GM12878 (cell line): ENCODE data around the gene PHRF1. TPM values are rescaled to one million over a fixed set of nuclear protein-coding genes. Genes with fewer than 3 reads are reported as not detected.

Experiments
- ATAC-seq: fragments of 200-7000 bp; cut with Tn5 transposase; 3 replicates; pipeline ENCODE4 v1.9.1; 2020; ENCODE audit warnings: mild to moderate bottlenecking, moderate library complexity
- BruUV-seq: library from RNA; stranded (reverse); fragments of 400-500 nt; replicated peaks from 2 replicates; lab custom pipeline; 2021; lab: Mats Ljungman, UMichigan
- CTCF ChIA-PET: fragments of 300-600 bp; sonication (Branson Sonifier 250); formaldehyde crosslinking; extraction: SDS; loops from one replicate; lab custom pipeline; 2021; ENCODE audit warnings: inconsistent platforms; lab: Yijun Ruan, JAX
- POLR2A ChIA-PET: fragments of 350-600 bp; formaldehyde crosslinking; extraction: SDS; loops from one replicate; lab custom pipeline; 2021; ENCODE audit warnings: inconsistent platforms; lab: Charles Lee
- RAD21 ChIA-PET: fragments of 300-600 bp; sonication (Branson Sonifier 250); formaldehyde crosslinking; loops from one replicate; lab custom pipeline; 2023; ENCODE audit warnings: antibody characterized with exemption; ENCODE audit not compliant: unreplicated experiment; lab: Charles Lee
- SMC1A ChIA-PET: fragments of 300-600 bp; sonication (Branson Sonifier 250); formaldehyde crosslinking; loops from one replicate; lab custom pipeline; 2023; ENCODE audit not compliant: unreplicated experiment, uncharacterized antibody; lab: Charles Lee
- DNase-seq: peaks from one replicate; pipeline ENCODE4 v3.0.0-alpha.2; 2011; ENCODE audit warnings: low read depth, low spot score
- FAIRE-seq: peaks from 3 replicates; lab custom pipeline; 2011; peaks lifted over from hg19 to GRCh38; lab: Jason Lieb, UNC
- H2AFZ ChIP-seq: 2 replicates; pipeline ENCODE4 v1.6.0; 2011; ENCODE audit warnings: low read depth, low read length, control low read depth; ENCODE audit not compliant: control insufficient read depth
- H3K27ac ChIP-seq: 2 replicates; pipeline ENCODE4 v1.5.1; 2011; ENCODE audit warnings: control low read depth; ENCODE audit not compliant: control insufficient read depth, insufficient read depth
- H3K27me3 ChIP-seq, 2 experiments: replicated peaks in 1 of 2; 2 replicates each; pipeline versions ENCODE4 v1.6.0 to v1.6.1; 2011; ENCODE audit warnings: low read length in 1 of 2; ENCODE audit not compliant: control insufficient read depth in 2 of 2, insufficient read depth in 2 of 2
- H3K36me3 ChIP-seq, 2 experiments: 2 replicates each; pipeline ENCODE4 v1.5.1; 2011; ENCODE audit warnings: low read length in 1 of 2; ENCODE audit not compliant: control insufficient read depth in 2 of 2, insufficient read depth in 2 of 2
- H3K4me1 ChIP-seq: 2 replicates; pipeline ENCODE4 v1.6.1; 2011; ENCODE audit warnings: mild to moderate bottlenecking, low read length, moderate library complexity, mixed read lengths; ENCODE audit not compliant: control insufficient read depth, insufficient read depth
- H3K4me2 ChIP-seq: 2 replicates; pipeline ENCODE4 v1.6.0; 2011; ENCODE audit warnings: control low read depth; ENCODE audit not compliant: control insufficient read depth, insufficient read depth
- H3K4me3 ChIP-seq: fragments of 200-600 bp; sonication (generic); 2 replicates; pipeline ENCODE4 v1.5.1; 2016
- H3K79me2 ChIP-seq: 2 replicates; pipeline ENCODE4 v1.6.0; 2011; ENCODE audit warnings: low read length; ENCODE audit not compliant: control insufficient read depth, insufficient read depth
- H3K9ac ChIP-seq: 2 replicates; pipeline ENCODE4 v1.8.0; 2011; ENCODE audit warnings: low read length, control low read depth, mixed read lengths; ENCODE audit not compliant: control insufficient read depth, insufficient read depth
- H3K9me3 ChIP-seq: replicated peaks from 3 replicates; pipeline ENCODE4 v1.5.1; 2011; ENCODE audit warnings: mild to moderate bottlenecking, low read length; ENCODE audit not compliant: control insufficient read depth, insufficient read depth
- H4K20me1 ChIP-seq: 2 replicates; pipeline ENCODE4 v1.6.0; 2011; ENCODE audit not compliant: control insufficient read depth, insufficient read depth
- CBFB ChIP-seq: IDR thresholded peaks from 2 replicates; pipeline ENCODE4 v1.6.1; 2016; ENCODE audit warnings: antibody characterized with exemption, low read depth
- CREB1 ChIP-seq: IDR thresholded peaks from 2 replicates; pipeline ENCODE4 v1.6.1; 2012; ENCODE audit warnings: low read depth, mild to moderate bottlenecking, inconsistent platforms
- EGR1 ChIP-seq, 2 experiments: IDR thresholded peaks; 1 replicate in 1 of 2; 2 replicates in 1 of 2; pipeline ENCODE4 v1.6.1; 2011 to 2012; ENCODE audit warnings: low read depth in 2 of 2, low read length in 2 of 2, borderline replicate concordance in 1 of 2, mild to moderate bottlenecking in 1 of 2, moderate library complexity in 1 of 2
- HDAC6 ChIP-seq: fragments of 200-600 bp; sonication (generic); IDR thresholded peaks from one replicate; pipeline ENCODE4 v1.8.0; 2017; ENCODE audit warnings: antibody characterized with exemption; ENCODE audit not compliant: unreplicated experiment
- IKZF2 ChIP-seq, 2 experiments: fragments of 450-650 bp; IDR thresholded peaks; 2 replicates each; pipeline ENCODE4 v1.6.1; 2017; ENCODE audit warnings: mild to moderate bottlenecking in 2 of 2, moderate library complexity in 2 of 2
- MYC ChIP-seq: IDR thresholded peaks from 2 replicates; pipeline ENCODE4 v1.6.1; 2011; ENCODE audit warnings: mild to moderate bottlenecking, low read length, moderate library complexity, inconsistent platforms; ENCODE audit not compliant: insufficient read depth, insufficient replicate concordance, insufficient read length, severe bottlenecking
- NFYA ChIP-seq: IDR thresholded peaks from 2 replicates; pipeline ENCODE4 v1.6.1; 2011; ENCODE audit warnings: low read depth, mild to moderate bottlenecking, low read length, improper control_type of control experiment, borderline replicate concordance
- NR2C1 ChIP-seq: fragments of 450-650 bp; IDR thresholded peaks from 2 replicates; pipeline ENCODE4 v1.6.1; 2017; ENCODE audit warnings: antibody characterized with exemption, mild to moderate bottlenecking, moderate library complexity
- PKNOX1 ChIP-seq: fragments of 450-650 bp; IDR thresholded peaks from 2 replicates; pipeline ENCODE4 v1.6.1; 2016; ENCODE audit warnings: mild to moderate bottlenecking
- RAD21 ChIP-seq: IDR thresholded peaks from 2 replicates; pipeline ENCODE4 v1.6.1; 2011; ENCODE audit warnings: mild to moderate bottlenecking, low read depth, low read length, moderate library complexity; ENCODE audit not compliant: insufficient read depth
- RB1 ChIP-seq: fragments of 450-650 bp; formaldehyde crosslinking; IDR thresholded peaks from 2 replicates; pipeline ENCODE4 v1.6.1; 2017; ENCODE audit warnings: mild to moderate bottlenecking, borderline replicate concordance
- SMAD1 ChIP-seq: fragments of 450-650 bp; IDR thresholded peaks from 2 replicates; pipeline ENCODE4 v1.6.1; 2018; ENCODE audit warnings: mild to moderate bottlenecking, low read depth; ENCODE audit not compliant: partially characterized antibody
- SUPT20H ChIP-seq: IDR thresholded peaks from 2 replicates; pipeline ENCODE4 v1.6.1; 2011; ENCODE audit warnings: low read depth, mild to moderate bottlenecking, low read length, moderate library complexity, borderline replicate concordance; ENCODE audit not compliant: control insufficient read depth
- ZNF274 ChIP-seq: IDR thresholded peaks from one replicate; pipeline ENCODE4 v1.8.0; 2011; ENCODE audit not compliant: insufficient read length, insufficient read depth
- WGBS: methylation state at CpG from one replicate; pipeline ENCODE4 v1.1.6; 2016; ENCODE audit warnings: low lambda C conversion rate; ENCODE audit not compliant: insufficient replicate concordance, insufficient coverage; ENCODE audit errors: missing lambda C conversion rate; 5-methylcytosine and 5-hydroxymethylcytosine counted together
- in situ Hi-C: fragments of 300-500 bp; cut with MboI; formaldehyde crosslinking; loops from 9 replicates; pipeline ENCODE4 v1.14.3; 2018; ENCODE audit warnings: mixed read lengths
- intact Hi-C: fragments of 100-400 bp; cut with micrococcal nuclease; formaldehyde crosslinking; loops from one replicate; pipeline ENCODE4 v1.14.2; 2022; ENCODE audit not compliant: unreplicated experiment
- polyA plus RNA-seq, 11 experiments: library from polyadenylated mRNA; depleted of rRNA in 4 of 11; unstranded in 6 of 11; stranded (reverse) in 5 of 11; fragments of >200 nt; fragmentation: Nextera tagmentation in 4 of 11; fragmentation: Illumina TruSeq in 1 of 11; extraction: Ambion mirVana in 4 of 11; extraction: Trizol in 1 of 11; gene quantifications; 1 replicate in 1 of 11; 2 replicates in 10 of 11; pipeline versions ENCODE4 v1.2.1 to v1.2.3, GENCODE V29; 2011 to 2016; ENCODE audit warnings: inconsistent platforms in 2 of 11, missing spikeins in 2 of 11, low read depth in 1 of 11
- total RNA-seq, 4 experiments: library from RNA; depleted of rRNA in 3 of 4; stranded (reverse); fragments of >200 nt in 3 of 4; fragmentation: Illumina TruSeq in 1 of 4; extraction: Trizol in 1 of 4; gene quantifications; 2 replicates each; pipeline versions ENCODE4 v1.2.1 to v1.2.3, GENCODE V29; 2013 to 2021
- TF ChIP-seq, protein P1 (sequence below): fragments of 450-650 bp; IDR thresholded peaks from 2 replicates; pipeline ENCODE4 v1.6.1; 2017; ENCODE audit warnings: mild to moderate bottlenecking, moderate library complexity

Gene PHRF1
- total and polyA plus RNA-seq, 10 of the 15 experiments (the other 5 are each of a cell fraction or from before 2014, with no cell fraction given): 0.13 to 43.5 (median 15.1) TPM

DNA sequence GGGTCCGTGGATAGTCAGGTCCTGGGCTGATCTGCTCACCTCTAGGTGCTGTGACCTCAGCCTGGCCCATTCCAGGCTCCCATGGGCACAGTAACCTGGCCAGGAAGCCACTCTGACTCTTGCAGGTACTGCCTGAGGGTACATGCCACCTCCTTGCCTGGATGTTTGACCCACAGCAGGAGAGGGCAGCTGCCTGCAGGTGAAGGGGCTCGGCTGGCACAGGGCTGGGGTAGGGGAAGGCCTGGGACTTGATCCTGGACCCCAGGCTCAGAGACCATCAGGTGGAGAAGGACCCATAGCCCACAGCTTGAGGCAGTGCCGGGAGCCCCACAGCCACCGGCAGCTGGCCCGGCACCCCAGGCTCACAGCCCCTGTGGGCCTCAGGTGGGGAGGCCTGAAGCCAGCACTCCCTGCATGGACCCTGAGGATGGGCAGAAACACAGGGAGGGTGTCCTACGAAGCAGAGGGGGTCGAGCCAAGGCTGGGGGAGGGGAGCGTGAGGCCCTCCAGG, 36.2 kb upstream of the PHRF1 start (continued):
- TF ChIP-seq IKZF2 (IDR thresholded peaks at IDR 0.05) (no peak), SUPT20H (no peak), EGR1 (IDR thresholded peaks at IDR 0.05; ENCODE audit: borderline replicate concordance in 1 of 2, low read depth in 2 of 2, low read length in 2 of 2) (no peak)
- TF ChIP-seq, all 136 proteins: peak for 0

DNA sequence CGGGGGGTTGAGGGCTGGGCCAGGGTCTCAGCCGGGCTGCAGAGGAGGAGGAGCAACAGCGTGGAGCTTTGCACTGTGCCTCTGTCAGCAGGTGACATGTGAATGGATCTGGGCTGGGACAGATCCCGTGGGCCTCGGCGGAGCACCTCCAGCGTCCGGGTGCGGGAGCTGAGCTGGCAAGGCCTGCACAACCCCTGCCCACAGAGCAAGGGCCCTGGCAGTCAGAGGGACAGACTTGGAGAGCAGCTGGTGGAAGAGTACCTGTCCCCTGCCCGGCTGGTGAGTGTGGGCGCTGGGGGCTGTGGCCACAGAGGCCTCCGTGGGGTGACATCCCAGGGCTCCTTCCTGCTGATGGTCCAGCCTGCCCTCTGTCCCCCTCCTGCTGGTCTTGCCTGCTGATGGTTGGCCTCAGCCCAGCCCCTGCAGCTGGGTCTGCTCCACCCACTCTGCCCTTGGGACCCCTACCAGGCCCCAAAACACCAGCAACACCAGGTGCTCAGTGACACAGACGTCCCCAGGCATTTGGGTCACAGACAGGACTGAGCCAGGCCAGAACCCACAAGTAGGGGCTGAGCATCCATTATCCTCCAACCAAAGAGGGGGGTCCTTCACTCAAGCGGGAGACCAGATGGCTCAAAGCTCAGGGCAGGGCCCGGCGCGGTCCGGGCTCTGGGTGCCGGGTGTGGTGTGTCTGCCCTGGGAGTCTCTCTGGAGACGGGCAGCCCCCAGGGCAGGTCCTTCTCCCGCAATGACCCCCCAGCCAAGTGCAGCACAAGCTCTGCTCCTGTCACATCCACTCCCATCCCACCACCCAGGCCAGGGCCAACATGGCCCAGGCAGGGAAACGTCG, 35.5 kb upstream of the PHRF1 start:
- BruUV-seq: no TSS peak
- POLR2A ChIA-PET: no interaction called here
- H4K20me1 ChIP-seq: peaks cover 4% of the 10 kb centered on the region; the same call in 1 of the 2 replicates
- no peaks in the 10 kb centered on the region for H3K36me3 ChIP-seq
- ATAC-seq (no peak), DNase-seq (no peak), FAIRE-seq (no peak)
- no peak overlapping the region for H3K4me3 ChIP-seq
- RAD21 ChIA-PET: no interaction called here
- in situ Hi-C loops (no loop called here), intact Hi-C loops (no loop called here)
- peaks cover 20% of the 10 kb centered on the region for H3K4me1 ChIP-seq
- H3K4me2 ChIP-seq: no peak overlapping the region
- H3K27me3 ChIP-seq: no peaks in the 10 kb centered on the region
- no peak overlapping the region for H3K9ac ChIP-seq
- H3K27ac ChIP-seq: no peak overlapping the region
- H2AFZ ChIP-seq: no peak overlapping the region
- SMC1A ChIA-PET: no interaction called here
- WGBS: 88% methylated on average over 23 of the region's 23 CpGs
- no peaks in the 10 kb centered on the region for H3K9me3 ChIP-seq
- CTCF ChIA-PET: interaction anchor here (0.7 kb wide), 1 partner anchor 134 kb away, joined by 3 read pairs; no protein-coding TSS in a partner anchor
- H3K79me2 ChIP-seq: no peaks in the 10 kb centered on the region
- TF ChIP-seq RB1: no peak
- TF ChIP-seq MYC: no peak
- no peak for TF ChIP-seq HDAC6
- TF ChIP-seq ZNF274: no peak
- no peak for TF ChIP-seq CBFB
- no peak for TF ChIP-seq NR2C1
- no peak for TF ChIP-seq PKNOX1
- TF ChIP-seq CREB1: no peak
- no peak for TF ChIP-seq IKZF2 (IDR thresholded peaks at IDR 0.05)
- no peak for TF ChIP-seq NFYA
- TF ChIP-seq SMAD1: no peak
- TF ChIP-seq RAD21: no peak
- TF ChIP-seq, protein P1, sequence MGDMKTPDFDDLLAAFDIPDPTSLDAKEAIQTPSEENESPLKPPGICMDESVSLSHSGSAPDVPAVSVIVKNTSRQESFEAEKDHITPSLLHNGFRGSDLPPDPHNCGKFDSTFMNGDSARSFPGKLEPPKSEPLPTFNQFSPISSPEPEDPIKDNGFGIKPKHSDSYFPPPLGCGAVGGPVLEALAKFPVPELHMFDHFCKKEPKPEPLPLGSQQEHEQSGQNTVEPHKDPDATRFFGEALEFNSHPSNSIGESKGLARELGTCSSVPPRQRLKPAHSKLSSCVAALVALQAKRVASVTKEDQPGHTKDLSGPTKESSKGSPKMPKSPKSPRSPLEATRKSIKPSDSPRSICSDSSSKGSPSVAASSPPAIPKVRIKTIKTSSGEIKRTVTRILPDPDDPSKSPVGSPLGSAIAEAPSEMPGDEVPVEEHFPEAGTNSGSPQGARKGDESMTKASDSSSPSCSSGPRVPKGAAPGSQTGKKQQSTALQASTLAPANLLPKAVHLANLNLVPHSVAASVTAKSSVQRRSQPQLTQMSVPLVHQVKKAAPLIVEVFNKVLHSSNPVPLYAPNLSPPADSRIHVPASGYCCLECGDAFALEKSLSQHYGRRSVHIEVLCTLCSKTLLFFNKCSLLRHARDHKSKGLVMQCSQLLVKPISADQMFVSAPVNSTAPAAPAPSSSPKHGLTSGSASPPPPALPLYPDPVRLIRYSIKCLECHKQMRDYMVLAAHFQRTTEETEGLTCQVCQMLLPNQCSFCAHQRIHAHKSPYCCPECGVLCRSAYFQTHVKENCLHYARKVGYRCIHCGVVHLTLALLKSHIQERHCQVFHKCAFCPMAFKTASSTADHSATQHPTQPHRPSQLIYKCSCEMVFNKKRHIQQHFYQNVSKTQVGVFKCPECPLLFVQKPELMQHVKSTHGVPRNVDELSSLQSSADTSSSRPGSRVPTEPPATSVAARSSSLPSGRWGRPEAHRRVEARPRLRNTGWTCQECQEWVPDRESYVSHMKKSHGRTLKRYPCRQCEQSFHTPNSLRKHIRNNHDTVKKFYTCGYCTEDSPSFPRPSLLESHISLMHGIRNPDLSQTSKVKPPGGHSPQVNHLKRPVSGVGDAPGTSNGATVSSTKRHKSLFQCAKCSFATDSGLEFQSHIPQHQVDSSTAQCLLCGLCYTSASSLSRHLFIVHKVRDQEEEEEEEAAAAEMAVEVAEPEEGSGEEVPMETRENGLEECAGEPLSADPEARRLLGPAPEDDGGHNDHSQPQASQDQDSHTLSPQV: no peak
